Cerebellar cortex (tissue), 1 donor: ENCODE data around the gene MEF2B.
"Not testable (repeated sequence)": the region's sequence is repeated elsewhere in the genome, so short reads cannot be mapped to it uniquely, and the experiment has no call there.

Experiments used
- DNase-seq: peaks from one replicate; pipeline ENCODE4 v3.0.0-alpha.2; 2015; ENCODE audit warnings: low spot score

Gene MEF2B

DNA sequence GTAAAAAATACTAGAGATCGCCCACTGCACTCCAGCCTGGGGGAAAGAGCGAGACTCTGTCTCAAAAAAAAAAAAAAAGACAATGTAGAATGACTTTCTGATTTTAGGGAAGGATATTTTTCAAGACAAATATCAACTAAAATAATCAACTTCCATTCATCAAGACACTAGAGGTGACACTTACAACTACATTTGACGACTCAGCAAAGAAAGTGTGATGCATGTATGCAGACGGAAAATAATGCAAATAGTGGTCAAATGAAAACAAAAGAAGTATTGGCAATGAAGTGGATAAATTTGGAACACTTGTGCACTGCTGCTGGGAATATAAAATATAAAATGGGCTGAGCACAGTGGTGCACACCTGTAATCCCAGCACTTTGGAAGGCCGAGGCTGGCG, 44.0 kb downstream of the MEF2B start:
- no peak for DNase-seq

DNA sequence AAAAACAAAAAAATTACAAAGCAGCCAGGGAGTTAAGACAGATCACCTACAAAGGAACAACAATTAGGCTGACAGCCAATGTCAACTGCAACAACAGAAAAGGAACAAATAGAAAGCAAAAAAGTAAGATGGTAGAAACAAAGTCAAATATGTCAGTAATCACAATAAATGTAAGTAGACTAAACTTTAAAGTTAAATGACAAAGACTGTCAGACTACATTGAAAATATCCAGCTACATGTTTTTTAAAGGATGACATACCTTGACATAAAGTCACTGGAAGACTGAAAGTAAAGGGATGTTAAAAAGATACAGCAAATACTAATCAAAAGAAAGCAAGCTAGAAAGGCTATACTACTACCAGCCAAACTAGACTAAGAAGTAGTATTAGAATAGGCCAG, 46.7 kb downstream of the MEF2B start:
- no peak for DNase-seq

DNA sequence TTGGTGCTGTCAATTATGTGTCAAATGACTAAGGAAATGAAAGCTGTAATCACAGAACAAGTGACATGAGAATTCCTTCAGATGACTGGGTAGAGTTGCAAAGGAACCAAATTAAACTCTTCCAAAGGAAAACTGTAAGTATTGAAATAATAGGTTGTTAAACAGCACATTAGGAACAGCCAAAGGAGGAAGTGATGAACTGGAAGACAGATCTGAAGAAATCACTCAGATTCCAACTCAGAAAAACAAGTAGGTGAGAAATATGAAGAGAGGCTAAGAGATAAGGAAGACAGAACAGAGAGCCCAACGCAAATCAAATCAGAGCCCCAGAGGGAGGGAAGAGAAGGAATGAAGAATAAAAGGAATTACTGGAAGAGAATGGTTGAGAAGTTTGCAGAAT, 47.2 kb downstream of the MEF2B start:
- DNase-seq: no peak

DNA sequence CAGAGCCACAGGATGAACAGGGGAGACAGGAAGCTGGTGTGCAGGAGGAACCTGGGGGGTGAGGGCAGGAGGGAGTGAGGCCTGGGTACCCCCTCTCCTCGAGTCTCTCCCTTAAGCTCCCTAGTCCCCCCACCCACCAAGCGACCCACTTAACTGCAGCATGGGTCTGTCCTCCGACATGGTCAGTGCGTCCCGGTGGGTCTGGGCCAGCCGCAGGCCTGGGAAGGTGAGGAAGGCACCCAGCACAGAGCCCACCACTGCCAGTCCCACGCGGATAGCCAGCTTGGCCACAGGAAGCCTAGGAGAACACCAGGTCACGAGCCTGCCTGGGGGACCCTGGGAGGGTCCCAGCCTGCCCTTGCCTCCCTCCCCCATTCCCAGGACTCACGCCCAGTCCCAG, 48.7 kb downstream of the MEF2B start:
- DNase-seq: no peak

DNA sequence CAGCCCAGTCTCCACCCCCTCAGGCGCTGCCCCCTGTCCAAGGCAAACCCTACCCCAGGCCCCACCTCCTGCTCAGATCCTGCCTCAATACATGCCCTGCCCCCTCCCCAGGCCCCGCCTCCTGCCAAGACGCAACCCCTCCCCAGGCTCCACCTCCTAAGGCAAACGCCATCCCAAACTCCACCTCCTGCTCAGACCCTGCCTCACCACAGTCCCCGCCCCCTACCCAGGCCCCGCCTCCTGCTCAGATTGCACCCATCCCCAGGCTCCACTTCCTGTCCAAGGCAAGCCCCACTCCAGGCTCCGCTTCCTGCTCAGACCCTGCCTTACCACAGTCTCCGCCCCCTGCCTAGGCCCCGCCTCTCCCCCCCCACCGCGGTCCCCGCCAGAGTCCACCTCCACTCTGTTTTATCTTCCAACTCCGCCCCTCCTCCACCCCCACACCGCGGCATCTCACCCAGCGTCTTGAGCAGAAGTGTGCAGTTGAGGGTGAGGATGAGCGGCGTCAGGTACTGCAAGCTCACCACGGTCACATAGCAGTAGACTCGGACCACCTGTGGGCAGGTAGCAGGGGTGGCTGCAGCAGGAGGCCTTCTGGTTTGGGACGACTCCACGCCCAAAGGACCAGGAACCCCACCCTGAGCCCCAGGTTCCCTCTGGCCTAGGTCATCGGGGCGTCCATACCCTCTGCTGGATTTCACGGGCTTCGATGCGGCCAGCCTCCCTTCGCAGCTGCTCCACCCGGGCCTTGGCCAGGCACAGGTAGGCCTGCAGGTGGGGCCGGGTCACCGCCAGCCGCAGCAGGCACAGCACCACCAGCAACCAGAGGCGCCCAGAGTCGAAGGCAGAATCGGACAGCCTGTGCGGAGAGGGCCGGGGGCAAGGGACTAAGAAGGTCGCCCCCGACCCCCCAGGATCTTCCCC, 49.5 kb downstream of the MEF2B start:
- DNase-seq: peak; percentile 27

DNA sequence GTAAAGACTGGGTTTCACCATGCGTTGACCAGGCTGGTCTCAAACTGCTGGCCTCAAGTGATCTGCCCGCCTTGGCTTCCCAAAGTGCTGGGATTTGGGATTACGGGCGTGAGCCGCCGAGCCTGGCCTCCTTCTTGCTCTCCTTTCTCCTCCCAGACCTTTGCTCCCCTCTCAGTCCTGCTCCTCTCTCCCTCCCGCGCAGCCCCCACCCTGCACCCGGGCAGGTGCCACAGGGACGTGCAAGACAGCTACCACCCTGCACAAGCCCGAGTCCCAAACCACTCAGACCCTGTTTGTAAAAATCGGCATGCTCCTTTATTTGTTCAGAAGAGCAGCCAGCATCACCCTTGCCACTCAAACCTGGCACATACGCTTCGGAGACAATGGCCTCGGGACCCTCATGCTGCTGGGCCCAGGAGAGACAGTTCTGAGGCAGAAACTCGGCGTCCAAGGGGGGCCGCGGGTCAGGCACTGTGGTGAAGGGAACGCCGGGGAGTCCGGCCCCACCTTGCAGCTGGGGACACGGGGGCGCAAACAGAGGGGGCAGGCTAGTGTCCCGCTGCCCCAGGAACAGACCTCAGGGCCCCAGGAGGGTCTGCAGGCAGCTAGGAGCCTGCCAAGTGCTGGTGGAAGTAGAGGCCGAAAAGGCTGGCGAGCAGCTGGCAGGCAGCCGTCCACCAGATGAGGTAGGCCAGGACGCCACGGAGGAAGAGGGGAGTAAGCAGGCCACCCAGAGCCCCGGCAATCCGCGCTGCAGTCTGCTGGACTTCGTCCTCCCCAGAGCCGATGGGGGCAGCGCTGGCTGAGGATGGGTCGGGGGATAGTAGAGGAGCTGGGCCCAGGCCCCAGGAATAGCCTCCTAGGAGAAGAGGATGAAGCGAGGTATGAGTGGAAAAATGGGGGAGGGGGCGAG, 50.5 kb downstream of the MEF2B start:
- DNase-seq: no peak

DNA sequence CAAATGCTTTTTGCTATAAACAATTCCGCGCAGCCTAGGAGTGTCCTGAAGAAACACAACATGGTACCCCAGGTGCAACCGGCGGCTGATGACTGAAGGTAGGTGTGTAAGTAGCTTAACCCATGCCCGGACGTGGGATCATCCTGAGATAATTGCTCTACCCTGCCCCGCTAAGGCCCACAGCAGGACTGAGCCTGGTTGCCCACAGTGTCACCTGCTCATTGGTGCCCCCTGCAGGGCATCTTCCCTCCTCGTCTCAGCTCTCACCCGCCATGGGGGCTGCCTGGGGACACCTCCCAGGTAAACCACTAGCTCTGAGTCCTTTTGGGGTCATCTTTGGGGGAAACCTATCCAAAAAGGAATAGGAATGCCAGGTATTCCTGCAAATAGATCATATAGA, 54.1 kb downstream of the MEF2B start:
- no peak for DNase-seq

DNA sequence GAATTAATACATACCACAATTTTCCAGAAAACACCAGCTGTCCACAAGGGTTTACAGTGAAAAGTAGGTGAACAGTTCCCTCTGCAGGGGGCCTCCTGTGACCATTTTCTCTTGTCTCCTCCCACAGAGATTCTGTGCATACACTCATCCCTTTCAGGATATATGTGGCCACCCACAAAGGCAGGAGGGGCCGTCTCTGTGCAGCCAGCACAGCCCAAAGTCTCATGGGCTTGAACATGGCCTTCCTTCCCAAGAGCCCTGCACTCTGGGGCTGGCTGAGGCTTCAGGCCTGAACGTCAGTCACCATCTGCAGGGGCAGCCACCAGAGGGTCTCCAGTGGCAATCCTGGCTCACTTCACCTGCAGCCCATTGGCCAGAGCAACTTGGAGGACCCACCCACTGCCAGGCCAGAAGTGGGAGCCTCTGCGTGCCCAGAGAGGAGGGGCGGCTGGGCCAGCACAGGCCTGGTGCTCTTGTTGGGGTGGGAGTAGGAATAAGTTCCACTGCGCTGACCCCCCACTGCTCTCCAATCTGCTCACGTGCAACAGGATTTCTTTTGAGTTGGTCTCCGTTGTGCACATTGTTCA, 56.9 kb downstream of the MEF2B start:
- DNase-seq: peak; percentile 22

DNA sequence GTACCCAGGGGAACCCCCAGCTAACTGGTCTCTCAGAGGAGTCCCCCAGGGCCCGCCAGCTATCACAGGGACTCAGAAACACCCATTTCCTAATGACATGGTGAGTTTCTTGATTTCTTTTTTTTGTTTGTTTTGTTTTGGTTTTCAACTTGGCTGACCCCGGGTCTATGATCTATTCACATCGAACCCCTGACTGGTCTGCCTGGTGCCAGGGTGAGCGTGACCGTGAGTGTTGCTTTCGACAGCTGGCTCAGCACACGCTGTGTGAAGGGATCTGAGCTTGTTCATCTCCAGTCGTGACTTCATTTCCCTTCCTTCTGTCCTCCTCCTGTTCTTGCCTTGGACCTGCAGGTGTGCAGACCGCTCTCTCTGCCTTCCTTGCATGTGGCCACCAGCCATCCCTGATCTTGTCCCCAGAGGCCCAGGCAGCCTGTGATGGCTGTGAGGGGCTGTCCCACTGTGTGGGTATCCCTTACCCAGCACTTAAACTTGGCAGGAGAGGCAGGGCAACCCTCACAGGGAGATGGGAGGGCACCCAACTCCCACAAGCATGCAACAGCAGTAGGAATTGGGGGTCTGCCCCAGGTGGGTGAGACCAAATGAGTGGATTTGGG, 58.0 kb downstream of the MEF2B start:
- no peak for DNase-seq

DNA sequence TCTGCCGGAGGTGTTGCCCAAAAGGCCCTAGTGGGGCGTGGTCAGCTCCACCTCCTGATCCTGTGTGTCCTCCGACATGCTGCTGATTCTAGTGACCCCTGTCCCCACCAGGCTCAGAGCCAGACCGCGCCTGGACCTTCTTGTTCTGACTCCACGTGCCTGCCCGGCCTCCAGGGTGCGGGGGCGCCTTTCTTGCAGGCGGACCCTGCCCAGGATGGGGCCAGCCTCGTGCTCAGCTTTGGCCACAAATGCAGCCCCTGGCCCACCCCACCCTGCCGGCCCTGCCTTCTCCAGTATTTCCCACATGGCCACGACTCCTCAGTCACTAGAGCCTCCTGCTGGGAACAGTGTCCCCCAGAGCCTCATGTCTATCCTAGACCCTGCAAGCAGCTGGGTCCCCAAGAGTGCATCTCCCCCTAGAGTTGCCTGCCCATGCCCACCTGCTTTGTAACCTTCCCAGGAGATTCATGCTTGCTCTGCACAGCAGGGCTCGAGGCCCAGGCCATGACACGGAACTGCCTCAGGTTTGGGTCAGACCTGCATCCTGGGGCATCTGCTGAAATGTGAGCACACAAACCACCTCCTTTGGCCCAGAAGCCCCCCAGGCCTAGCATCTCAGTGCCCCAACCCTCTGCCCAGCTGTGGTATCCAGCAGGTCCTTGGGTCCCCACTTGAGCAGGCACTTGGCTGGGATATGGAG, 58.8 kb downstream of the MEF2B start:
- DNase-seq: no peak

DNA sequence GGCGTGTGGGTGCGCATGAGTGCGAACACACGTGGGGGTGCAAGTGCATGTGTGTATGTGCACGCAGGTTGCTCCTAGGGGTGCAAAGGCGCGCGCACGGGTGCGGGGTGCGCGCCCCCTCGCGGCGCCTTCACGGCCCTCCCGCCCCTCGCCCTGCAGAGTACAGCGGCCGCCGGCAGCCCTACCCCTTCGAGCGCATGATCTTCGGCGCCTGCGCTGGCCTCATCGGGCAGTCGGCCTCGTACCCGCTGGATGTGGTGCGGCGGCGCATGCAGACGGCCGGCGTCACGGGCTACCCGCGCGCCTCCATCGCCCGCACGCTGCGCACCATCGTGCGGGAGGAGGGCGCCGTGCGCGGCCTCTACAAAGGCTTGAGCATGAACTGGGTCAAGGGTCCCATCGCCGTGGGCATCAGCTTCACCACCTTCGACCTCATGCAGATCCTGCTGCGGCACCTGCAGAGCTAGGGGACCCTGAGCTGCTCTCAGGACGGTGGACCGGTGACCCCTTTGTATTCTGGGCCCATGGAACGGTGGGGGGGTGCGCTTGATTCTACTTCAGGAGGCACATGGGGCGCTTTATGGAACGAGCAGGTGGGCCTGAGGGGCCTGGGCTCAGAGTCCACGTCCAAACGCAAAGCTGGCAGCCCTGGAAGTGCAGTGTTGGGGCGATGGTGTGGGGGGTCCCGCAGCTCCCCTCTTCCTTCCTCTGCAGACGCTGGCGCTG, 59.5 kb downstream of the MEF2B start:
- peak; percentile 19 for DNase-seq

DNA sequence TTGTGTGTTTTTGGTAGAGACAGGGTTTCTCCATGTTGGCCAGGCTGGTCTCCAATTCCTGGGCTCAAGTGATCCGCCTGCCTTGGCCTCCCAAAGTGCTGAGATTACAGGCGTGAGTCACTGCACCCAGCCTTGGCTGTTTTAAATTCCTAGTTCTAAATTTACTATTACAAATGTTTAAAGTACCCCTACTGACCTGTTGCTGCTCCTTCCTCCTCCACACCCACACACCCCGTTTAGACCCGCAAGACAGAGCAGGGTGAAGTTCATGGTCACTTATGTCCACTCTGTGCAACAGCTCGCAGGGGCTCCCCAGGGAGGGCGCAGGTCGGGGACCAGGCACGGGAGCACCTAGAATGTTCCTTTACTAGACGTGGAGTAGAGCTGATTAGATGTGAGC, 60.5 kb downstream of the MEF2B start:
- DNase-seq: no peak

DNA sequence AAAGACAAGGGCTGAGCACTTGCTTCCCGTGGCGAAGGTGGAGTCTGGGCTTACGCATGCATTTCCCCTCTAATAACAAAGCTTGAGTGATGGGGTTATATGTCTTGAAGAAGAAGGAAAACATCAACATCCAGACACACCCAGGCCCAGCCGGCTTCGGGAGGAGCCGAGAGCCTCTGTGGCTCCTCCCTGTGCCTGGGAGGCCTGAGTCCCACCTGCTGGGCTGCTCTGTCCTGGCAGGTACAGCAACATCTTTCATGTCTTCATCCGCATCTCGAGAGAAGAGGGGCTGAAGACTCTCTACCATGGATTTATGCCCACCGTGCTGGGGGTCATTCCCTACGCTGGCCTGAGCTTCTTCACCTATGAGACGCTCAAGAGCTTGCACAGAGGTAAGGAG, 62.4 kb downstream of the MEF2B start:
- DNase-seq: no peak

DNA sequence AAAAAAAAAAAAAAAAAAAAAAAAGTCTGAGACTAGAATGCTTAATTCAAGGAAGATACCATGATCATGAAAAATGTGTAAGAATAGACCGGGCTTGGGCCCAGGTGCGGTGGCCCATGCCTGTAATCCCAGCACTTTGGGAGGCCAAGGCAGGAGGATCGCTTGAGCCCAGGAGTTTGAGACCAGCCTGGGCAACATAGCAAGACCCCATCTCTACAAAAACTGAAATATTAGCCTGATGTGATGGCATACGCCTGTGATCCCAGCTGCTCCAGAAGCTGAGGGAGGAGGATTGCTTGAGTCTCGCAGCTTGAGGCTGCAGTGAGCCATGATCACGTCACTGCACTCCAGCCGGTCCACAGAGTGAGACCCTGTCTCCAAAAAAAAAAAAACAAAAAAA, 63.1 kb downstream of the MEF2B start:
- not testable (repeated sequence) for DNase-seq

DNA sequence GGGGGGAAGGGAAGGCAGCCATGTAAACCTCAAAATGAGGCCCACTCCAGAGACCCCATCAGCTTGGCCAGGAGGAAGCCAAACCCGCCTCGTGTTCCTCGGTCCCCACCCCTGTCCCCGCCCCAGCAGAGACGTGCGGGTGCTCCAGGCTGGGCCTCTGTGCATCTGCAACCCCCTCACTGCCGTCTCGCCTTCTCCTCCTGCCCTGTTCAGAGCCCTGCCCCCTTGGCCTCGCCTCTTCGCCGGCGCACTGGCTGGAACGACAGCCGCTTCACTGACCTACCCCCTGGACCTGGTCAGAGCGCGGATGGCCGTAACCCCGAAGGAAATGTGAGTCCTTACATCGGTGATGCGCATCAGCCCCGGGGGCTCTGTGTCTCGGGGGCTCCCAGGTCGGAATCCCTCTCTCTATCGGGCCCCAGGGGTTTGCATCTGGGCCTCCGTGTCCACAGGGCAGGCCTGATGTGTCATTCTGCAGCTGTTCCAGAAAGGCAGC, 64.0 kb downstream of the MEF2B start:
- DNase-seq: no peak

DNA sequence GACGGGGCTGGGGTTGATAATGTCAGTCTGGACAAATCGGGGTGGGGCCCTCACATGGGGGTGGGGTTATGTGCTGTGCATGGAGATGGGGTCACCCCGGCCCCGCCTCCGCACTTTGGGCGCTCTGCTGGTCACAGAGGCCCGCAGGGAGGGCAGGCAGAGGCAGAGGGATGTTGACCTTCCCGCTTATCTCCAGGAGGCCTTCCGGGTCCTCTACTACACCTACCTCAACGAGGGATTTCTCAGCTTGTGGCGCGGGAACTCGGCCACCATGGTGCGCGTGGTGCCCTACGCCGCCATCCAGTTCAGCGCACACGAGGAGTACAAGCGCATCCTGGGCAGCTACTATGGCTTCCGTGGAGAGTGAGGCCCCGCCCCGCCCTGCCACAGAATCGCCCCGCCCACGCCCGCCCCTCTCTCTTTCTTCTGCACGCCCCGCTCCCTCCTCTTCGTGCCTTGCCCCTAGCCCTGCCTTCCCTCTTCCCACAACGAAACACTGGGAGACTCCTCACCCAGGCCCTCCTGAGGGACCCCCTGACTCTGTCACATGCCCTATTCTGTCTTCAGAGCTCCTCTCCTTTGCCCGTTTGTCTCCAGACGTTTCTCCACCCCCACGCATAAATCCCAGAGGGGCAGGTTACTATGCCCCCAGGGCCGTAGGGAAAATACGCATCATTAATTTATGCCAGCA, 64.6 kb downstream of the MEF2B start:
- DNase-seq: peak; percentile 19

DNA sequence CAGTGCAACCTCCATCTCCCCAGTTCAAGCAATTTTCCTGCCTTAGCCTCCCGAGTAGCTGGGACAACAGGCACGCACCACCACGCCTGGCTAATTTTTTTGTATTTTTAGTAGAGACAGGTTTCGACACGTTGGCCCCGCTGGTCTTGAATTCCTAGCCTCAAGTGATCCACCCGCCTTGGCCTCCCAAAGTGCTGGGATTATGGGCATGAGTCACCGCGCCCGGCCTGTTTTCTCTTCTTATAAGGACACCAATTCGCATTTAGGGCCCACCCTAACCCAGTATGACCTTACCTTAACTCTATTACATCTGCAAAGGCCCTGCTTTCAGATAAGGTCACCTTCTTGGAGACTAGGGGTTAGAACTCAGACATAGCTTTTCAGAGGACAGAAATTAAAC, 66.9 kb downstream of the MEF2B start:
- DNase-seq: no peak

DNA sequence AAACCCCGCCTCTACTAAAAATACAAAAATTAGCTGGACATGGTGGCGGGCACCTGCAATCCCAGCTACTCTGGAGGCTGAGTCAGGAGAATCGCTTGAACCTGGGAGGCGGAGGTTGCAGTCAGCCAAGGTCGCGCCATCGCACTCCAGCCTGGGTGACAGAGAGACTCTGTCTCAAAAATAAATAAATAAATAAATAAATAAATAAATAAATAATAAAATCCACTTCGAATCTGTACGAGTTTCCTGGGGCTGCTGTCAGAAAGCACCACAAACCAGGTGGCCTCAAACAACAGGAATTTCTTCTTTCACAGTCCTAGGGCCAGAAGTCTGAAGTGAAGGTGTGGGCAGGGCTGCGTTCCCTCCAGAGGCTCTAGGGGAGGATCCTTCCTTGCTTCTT, 67.5 kb downstream of the MEF2B start:
- DNase-seq: not testable (repeated sequence)

DNA sequence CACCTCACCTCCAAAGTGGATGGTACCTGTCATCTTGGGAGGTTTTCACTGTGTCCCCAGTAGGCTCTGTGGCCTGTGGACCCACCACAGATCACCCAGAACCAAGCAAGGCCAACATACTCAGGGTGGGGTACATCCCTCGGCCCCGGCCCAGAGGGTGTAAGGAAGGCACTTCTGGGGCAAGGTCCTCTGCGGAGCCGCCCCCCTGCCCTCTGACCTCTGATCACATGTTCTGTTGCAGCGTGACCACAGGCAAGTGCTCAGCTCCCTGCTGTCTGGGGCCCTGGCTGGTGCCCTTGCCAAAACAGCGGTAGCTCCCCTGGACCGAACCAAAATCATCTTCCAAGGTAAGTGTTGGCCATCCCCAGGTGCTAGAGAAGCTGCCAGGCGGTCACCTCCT, 68.5 kb downstream of the MEF2B start:
- DNase-seq: no peak
